ENCODE data around the gene CFAP70. TPM values are rescaled to one million over a fixed set of nuclear protein-coding genes. Genes with fewer than 3 reads are reported as not detected.
A peak's percentile ranks its signal among the peaks of the same experiment; 100 is the strongest.

Gene CFAP70
- total RNA-seq, 1 experiment from 2014 or later = 0.24 TPM

DNA sequence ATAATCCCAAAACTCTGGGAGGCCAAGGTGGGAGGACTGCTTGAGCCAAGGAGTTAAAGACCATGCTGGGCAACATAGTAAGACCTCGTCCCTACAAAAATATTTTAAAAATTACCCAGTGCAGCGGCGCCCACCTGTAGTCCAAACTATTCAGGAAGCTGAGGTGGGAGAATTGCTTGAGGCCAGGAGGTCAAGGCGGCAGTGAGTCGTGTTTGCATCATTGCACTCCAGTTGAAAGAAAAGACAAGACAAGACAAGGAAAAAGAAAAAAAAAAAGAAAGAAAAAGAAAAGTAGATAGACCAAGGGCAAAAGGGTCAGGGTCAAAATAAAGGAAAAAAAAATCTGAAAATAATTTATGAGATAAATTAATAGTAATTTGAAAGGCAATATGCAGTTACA lies 49.4 kb upstream of the CFAP70 start:
- Histone ChIP-seq H3K23ac (ENCODE audit: insufficient read length, low read depth, low read length) (no peak overlapping the region), H2AFZ (ENCODE audit: low read length) (no peak overlapping the region), H2BK120ac (ENCODE audit: low read depth, low read length, poor library complexity, severe bottlenecking) (no peak overlapping the region), H3K18ac (ENCODE audit: insufficient read length, low read depth, low read length) (no peak overlapping the region), H3K14ac (ENCODE audit: insufficient read depth, low read length) (no peak overlapping the region), H3K79me2 (ENCODE audit: insufficient read depth, low read length) (peaks cover 11% of the 10 kb centered on the region; the same call in 1 of the 2 replicates), H3K4ac (ENCODE audit: low read depth, low read length) (no peak overlapping the region), H2BK20ac (ENCODE audit: low read depth, low read length, poor library complexity, severe bottlenecking) (no peak overlapping the region), H3K27me3 (ENCODE audit: insufficient read depth, low read length) (no peaks in the 10 kb centered on the region), H3K4me2 (ENCODE audit: insufficient read depth, insufficient read length, low read length) (no peak overlapping the region), H3T11ph (ENCODE audit: low read length) (no peak overlapping the region), H2BK12ac (ENCODE audit: insufficient read length, low read depth, low read length) (no peak overlapping the region), H3K56ac (ENCODE audit: insufficient read length, low read depth, low read length) (no peak overlapping the region), H4K91ac (ENCODE audit: insufficient read length, low read depth, low read length) (no peak overlapping the region), H4K20me1 (ENCODE audit: control insufficient read depth, insufficient read depth, insufficient read length) (no peaks in the 10 kb centered on the region), H3K4me1 (ENCODE audit: insufficient read depth, low read length) (no peaks in the 10 kb centered on the region), H3K9ac (ENCODE audit: extremely low read depth, insufficient read length, low read length) (no peak overlapping the region), H3K9me3 (ENCODE audit: control insufficient read depth, low read depth, low read length) (no peaks in the 10 kb centered on the region), H2BK5ac (ENCODE audit: insufficient read length, low read length) (no peak overlapping the region), H2AK5ac (ENCODE audit: insufficient read length, low read length) (no peak overlapping the region), H4K5ac (ENCODE audit: insufficient read length, low read depth, low read length) (no peak overlapping the region), H3K23me2 (ENCODE audit: insufficient read length, low read depth, low read length, poor library complexity, severe bottlenecking) (peaks cover 4% of the 10 kb centered on the region), H2BK15ac (ENCODE audit: low read depth, low read length) (no peak overlapping the region), H3K79me1 (ENCODE audit: insufficient read depth, low read depth, low read length, poor library complexity, severe bottlenecking) (peaks cover 8% of the 10 kb centered on the region), H4K8ac (replicated peaks; ENCODE audit: insufficient read length, low read depth, low read length) (no peak overlapping the region), H3K27ac (ENCODE audit: insufficient read length, low read depth, low read length) (no peak overlapping the region)
- no peaks in the 10 kb centered on the region for H3K9me3 Mint-ChIP-seq
- DNase-seq = no peak
- H3K27me3 Mint-ChIP-seq (ENCODE audit: low read depth) = no peaks in the 10 kb centered on the region
- no peak overlapping the region for H3K4me3 Mint-ChIP-seq
- peaks cover 12 to 21% of the 10 kb centered on the region in 2 experiments for H3K4me1 Mint-ChIP-seq
- TF ChIP-seq, protein P1, sequence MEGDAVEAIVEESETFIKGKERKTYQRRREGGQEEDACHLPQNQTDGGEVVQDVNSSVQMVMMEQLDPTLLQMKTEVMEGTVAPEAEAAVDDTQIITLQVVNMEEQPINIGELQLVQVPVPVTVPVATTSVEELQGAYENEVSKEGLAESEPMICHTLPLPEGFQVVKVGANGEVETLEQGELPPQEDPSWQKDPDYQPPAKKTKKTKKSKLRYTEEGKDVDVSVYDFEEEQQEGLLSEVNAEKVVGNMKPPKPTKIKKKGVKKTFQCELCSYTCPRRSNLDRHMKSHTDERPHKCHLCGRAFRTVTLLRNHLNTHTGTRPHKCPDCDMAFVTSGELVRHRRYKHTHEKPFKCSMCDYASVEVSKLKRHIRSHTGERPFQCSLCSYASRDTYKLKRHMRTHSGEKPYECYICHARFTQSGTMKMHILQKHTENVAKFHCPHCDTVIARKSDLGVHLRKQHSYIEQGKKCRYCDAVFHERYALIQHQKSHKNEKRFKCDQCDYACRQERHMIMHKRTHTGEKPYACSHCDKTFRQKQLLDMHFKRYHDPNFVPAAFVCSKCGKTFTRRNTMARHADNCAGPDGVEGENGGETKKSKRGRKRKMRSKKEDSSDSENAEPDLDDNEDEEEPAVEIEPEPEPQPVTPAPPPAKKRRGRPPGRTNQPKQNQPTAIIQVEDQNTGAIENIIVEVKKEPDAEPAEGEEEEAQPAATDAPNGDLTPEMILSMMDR (conservative IDR thresholded peaks at IDR 0.05) = no peak
- no CpG with 5 or more reads among the region's 5 CpGs for WGBS (ENCODE audit: extremely low coverage, insufficient read length, low lambda C conversion rate)
- H3K36me3 Mint-ChIP-seq (ENCODE audit: insufficient read depth in 1 of 3, low read depth in 3 of 3) = peaks cover 0 to 13% (median 0%) of the 10 kb centered on the region in 3 experiments; a peak in 3 of 7 replicates
- H3K27ac Mint-ChIP-seq = peak overlapping the region in 2 of 3 experiments; percentile 12 to 17; a peak in 3 of 7 replicates

Data from H9 (cell line).